Measurements from ENCODE around the gene NDST4.

The NDST4 gene

DNA sequence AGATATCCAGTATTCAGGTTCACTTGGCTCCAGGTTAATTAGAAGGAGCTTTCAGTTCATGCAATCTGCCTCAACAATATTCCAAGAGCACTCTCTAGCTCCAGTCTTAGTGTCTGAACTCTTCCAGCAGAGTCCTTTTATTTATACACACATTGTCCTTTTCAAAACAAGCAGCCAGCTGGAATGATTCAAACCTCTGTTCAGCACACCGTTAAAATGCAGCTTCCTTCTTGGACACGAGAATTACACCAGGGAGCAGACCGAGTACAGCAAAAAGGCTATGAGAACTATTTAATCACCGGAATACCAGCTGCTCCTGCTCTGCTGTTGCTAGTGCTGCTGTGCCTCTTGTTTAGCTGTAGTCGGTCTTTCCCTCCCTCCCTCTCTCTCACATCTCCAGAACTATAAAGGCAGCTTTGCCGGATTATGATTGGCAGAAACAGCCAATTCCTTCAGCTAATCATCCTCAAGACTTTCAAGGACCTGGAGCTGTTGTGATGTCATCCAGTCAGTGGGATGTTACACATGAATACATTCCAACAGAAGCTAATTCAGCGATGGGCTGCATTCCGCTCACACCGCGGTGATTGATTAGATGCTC is at the start of gene NDST4:
NDST4 (minus strand) TSS at position 115 of the 601 bp plus-strand sequence. CDS start 36,584 bp downstream, outside the sequence.
- DNase-seq = peak; percentile 50 to 70

GRCh38 chr4:115159141-115159540 is 45.7 kb upstream of the NDST4 start:
- no peak for DNase-seq

GRCh38 chr4:115158296-115158695 is 44.9 kb upstream of the NDST4 start:
- no peak for DNase-seq

DNA sequence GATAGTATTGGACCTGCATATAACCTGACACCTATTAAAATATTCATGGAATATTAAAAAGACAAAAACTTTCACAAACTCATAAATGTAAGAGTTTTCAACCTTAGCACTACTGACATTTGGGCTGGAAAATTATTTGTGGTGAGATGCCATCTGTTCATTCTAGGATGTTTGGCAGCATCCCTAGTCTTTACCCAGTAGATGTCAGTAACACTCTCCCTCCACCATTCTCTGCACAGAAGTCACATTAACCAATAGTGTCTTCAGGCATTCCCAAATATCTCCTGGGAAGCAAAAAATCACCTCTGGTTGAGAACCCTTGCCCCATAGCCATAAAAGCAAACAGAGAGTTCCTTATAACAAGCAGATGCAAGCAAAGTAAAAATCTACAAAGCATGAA is 41.4 kb upstream of the NDST4 start:
- DNase-seq = peak in 1 of 2 experiments; percentile 13

- DNase-seq = no peak
Observed at GRCh38 chr4:115152965-115153364, 39.5 kb upstream of the NDST4 start.

- no peak for DNase-seq
Observed at GRCh38 chr4:115152081-115152480, 38.7 kb upstream of the NDST4 start.

DNA sequence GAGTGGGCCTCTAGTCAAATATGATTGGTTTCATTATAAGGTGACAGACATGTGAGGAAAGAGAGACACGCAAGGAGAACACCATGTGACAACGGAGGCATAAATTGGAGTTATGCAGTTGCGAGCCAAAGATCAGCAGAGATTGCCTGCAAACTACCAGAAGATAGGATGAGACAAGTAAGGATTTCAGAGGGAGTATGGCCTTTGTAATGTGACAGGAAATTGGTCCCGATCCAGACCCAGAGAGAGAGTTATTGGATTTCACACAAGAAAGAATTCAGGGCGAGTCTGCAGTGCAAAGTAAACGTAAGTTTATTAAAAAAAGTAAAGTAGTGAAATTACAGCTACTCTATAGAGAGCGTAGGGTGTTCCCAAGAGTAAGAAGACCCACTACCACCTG is 35.7 kb upstream of the NDST4 start:
- no peak for DNase-seq

DNA sequence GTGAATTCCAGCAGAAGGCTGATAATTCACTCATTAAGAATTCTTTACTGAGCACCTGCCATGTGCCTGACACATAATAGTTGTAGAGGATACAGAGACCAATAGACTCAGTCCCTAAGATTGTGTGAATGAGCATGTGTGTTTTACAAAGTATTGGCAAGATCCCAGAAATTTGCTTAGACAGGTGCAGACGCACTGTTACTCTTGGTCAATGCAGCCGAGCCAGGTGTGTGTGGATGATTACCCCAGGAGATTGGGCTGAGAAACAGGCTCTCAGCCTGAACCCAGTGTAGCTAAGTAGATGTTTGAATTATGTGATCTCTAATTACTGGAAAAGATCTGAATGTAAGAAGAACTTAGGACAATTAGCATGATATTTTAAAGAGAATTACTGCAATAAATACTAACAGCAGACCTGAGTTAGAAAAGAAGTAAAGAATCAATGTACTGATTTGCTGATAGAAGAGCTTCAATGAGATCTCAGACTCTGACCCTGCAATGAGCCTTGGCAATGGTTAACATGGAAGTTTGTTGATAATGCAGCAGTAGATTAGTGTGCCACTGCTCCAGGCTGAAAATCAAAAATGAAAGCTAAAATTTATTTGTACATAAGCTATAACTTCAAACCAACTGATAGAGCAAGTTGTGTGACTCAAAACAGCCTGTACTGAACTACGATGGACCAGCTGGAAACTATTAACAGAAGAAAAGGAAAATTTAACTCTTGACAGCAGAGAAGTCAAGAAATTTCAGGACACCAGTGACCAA is 32.2 kb upstream of the NDST4 start:
- peak in 1 of 2 experiments; percentile 48 for DNase-seq

DNA sequence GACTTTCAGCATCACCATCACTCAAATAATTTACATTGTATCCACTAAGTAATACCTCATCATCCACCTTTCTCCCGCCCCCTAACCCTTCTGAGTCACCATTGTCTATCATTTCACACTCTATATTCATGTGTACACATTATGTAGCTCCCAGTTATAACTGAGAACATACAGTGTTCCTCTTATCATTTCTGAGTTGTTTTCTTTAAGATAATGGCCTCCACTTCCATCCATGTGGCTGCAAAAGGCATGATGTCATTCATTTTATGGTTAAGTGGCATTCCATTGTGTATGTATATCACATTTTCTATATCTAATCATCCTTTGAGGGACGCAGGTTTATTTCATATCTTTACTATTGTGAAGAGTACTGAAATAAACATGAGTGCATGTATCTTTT is 14.6 kb upstream of the NDST4 start:
- no peak for DNase-seq

DNA sequence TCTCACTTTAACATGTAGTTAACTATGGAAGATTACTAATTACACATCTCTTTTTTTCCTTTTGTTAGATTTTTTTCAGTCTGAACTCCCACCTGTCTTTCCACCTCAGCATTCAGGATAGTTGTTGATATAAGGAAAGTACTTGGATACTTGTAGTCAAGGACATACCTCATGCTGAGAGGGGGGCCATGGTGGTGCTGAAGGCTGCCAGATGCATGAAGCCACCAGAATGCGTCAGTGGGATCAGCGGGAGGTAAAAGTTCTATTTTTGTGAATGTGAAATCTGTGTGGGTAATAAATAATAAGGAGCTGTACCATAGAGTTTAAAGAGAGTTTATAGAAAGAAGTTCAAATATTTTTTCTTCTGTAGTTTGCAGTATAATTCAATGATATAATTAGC is 13.1 kb upstream of the NDST4 start:
- no peak for DNase-seq

- DNase-seq = no peak
Observed at GRCh38 chr4:115121351-115122043, 8.1 kb upstream of the NDST4 start.

DNA sequence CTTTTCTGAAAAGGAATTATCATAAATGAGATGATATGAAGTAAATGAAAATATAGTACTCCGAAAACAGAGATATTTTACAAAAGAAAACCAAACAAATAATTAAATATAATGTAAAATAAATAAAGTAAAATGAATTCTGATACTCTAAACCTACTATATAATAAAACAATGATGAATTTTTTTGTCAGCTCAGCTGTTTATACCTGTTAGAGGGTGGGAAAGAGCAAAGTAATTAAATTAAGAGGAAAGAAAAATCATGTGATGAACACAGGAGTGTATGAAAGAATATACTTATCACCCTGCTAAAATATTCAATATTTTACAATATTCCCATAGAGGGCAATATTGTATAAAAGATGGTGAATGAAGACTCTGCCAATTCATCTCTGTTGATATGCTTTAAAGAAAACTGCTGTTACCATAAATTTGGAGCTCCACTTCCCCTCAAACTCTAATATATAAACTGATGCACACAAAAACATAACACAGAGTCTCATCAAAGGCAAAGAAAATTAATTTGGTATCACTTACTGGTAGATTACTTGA is 6.5 kb upstream of the NDST4 start:
- no peak for DNase-seq

DNA sequence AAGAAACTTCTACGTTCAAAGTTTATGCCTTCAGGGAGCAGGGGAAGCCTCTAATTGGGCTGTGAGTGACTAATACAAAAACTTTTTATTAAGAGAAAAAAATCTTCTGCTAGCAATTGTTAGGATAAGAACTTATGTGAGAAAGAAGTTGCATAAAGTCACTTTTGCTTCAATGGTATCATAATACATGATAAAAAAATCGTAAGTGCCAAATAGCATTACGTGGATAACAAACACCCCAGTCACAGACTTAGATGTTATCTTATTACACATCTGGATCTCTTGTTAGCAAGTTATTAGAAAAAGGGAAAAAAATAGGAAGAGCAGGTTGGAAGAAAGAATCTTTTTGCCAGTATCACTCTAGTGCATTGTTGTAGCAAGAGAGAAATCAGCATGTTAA is 4.2 kb upstream of the NDST4 start:
- no peak for DNase-seq

GRCh38 chr4:115110191-115111181 is 2.9 kb downstream of the NDST4 start:
- peak in 1 of 2 experiments; percentile 9 for DNase-seq

- DNase-seq = no peak
Observed at GRCh38 chr4:115108850-115109249, 4.6 kb downstream of the NDST4 start.

- DNase-seq = no peak
Observed at GRCh38 chr4:115107411-115107810, 6.0 kb downstream of the NDST4 start.

DNA sequence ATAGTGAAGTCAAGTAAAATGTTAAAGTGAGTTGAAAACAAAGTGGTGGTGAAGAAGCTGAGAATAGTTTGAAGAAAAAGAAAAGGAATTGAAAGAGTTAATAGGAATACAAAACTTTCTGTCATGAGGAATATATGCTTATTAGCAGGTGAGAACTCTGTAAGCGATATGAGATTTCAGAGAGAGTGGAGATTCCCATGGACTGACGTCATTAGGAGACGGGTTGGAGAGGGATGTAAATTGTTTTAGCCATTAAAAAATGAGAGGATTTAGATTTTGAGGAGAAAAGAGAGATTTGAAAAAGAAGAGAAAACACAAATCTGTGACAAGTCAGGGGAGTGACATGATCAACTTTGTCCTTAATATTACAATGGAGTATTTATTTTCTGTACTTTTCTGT is 11.7 kb downstream of the NDST4 start:
- no peak for DNase-seq

DNA sequence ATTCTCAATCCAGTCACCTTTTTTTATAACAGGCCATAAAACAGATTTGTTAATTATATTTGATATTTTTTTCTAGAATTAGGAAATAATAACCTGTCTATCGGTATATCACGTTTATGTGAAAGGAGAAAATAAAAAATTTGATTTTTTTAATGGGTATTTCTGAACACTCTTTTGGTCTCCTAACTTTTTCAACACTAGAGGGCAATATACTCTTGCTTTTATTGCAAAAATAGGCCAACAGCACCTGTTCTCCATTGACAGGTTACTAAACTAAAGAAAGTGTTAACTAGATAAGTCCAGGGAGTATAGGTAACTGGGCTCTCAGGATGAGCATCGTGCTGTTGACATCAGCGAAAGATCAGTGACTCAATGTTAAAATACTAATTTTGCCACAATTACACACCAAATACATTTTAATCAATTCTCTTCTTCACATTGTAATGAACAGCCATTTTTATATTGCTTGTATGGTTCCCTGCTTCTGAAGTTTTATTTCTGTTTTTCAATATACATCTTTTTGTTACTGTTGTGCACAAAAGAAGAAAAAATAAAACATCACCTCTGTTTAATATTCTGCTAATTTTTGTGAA is 22.8 kb downstream of the NDST4 start:
- DNase-seq = peak; percentile 10 to 69

DNA sequence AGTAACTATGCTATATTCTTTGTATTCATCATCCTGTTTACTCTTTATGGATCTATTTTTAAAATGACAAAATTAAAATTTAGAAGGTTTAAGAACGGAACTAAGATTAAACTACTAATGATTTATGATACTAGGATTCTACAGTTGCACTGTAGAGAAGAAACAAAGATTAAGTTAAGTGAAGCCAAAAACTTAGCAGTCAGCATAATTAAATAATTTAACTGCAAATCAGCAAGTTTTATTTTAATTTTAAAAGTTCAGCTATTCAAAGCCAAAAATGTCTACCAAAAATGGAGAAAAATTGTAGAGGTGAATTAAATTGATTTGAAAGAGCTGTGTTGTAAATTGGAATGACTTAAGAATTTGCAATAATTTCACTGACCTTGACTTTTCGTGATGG is 30.8 kb downstream of the NDST4 start:
- DNase-seq = no peak

DNA sequence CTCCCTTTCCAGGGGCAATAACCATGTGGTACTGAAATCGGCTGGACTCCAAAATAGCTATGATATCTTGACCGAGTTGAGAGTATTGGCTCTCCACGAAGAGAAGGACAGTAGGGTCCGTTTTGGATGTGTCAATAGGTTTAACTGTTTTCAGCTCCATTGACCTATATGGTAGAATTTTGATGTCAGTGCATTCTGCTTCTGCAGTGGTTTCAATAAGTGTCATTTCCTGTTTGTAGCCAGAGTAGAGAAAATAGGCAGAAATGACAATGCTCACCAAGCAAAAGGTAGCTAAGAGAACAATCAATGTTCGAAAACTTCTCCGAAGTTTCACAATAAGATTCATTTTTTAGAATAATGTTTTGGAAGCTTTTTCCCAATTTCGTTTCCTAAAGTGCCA is 36.7 kb downstream of the NDST4 start:
- no peak for DNase-seq

DNA sequence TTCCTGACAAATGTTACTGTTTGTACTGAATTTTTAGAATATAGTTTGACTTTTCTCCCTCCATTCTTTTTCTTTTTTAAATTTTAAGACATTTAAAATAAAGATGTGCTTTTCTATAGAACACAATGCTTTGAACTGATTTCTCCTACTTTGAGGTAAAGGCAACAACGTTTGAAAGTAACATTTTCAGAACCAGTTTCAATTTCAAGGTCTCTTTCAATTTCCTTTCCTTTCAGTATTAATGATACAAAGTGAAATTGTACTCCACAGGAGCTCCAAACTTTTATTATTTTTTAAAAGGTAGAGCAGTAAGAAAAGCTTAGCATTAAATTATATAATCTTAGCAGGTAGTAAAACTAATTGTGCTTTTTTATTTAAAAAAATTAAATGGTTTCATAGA is 54.9 kb downstream of the NDST4 start:
- no peak for DNase-seq

DNA sequence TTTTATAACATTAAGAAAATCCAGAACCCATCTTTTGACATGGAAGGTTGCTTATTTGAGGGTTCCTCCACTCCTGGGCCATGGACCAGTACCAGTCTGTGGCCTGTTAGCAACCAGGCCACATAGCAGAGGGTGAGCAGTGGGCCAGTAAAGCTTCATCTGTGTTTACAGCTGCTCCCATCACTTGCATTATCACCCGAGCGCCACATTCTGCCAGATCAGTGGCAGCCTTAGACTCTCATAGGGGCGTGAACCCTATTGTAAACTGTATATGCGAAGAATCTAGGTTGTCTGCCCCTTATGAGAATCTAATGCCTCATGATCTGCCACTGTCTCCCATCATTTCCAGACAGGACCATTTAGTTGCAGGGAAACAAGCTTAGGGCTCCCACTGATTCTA is 58.6 kb downstream of the NDST4 start:
- DNase-seq = no peak
